Activated CD8-positive, alpha-beta memory T cell treated with anti-CD3 and anti-CD28 coated beads for 36 hours (primary cell): ENCODE measurements around the gene NGFR. TPM values are rescaled to one million over a fixed set of nuclear protein-coding genes. Genes with fewer than 3 reads are reported as not detected.

ENCODE experiments used
- CTCF ChIA-PET: fragments of 350-600 bp; sonication (Branson Sonifier 250); formaldehyde crosslinking; loops from one replicate; lab custom pipeline; 2021; ENCODE audit warnings: antibody characterized with exemption; lab: Charles Lee
- POLR2A ChIA-PET: fragments of 350-600 bp; sonication (Branson Sonifier 250); formaldehyde crosslinking; loops from one replicate; lab custom pipeline; 2021; ENCODE audit warnings: antibody characterized with exemption; lab: Charles Lee
- total RNA-seq, 2 experiments: library from RNA; stranded (reverse); gene quantifications; one replicate each; pipeline ENCODE4 v1.2.3, GENCODE V29; 2021

NGFR gene
- total RNA-seq, 2 experiments from 2014 or later: not detected

GRCh38 chr17:49510059-49510719 is 15.1 kb downstream of the NGFR start:
- ChIA-PET POLR2A (interaction anchor here (0.7 kb wide), 1 partner anchor 19 kb away, joined by 4 read pairs; no protein-coding TSS in a partner anchor), CTCF (interaction anchor here (0.6 to 1.8 kb wide), 2 partner anchors 14 to 195 kb away, joined by 3 to 8 read pairs; no protein-coding TSS in a partner anchor)

- ChIA-PET CTCF (interaction anchor here (0.6 kb wide), 1 partner anchor 196 kb away, joined by 3 read pairs; no protein-coding TSS in a partner anchor), POLR2A (interaction anchor here (0.7 kb wide), 1 partner anchor 19 kb away, joined by 4 read pairs; no protein-coding TSS in a partner anchor)
These were observed 15.6 kb downstream of the NGFR start for GRCh38 chr17:49510720-49511110.

- ChIA-PET CTCF (interaction anchor here (1.5 kb wide), 1 partner anchor 104 kb away, joined by 3 read pairs; no protein-coding TSS in a partner anchor), POLR2A (no interaction called here)
These were observed 16.7 kb downstream of the NGFR start for GRCh38 chr17:49511810-49512209.

GRCh38 chr17:49512296-49513043 is 17.4 kb downstream of the NGFR start:
- POLR2A ChIA-PET: no interaction called here
- CTCF ChIA-PET: interaction anchor here (1.5 kb wide), 1 partner anchor 105 kb away, joined by 3 read pairs; no protein-coding TSS in a partner anchor

- ChIA-PET POLR2A (no interaction called here), CTCF (no interaction called here)
These were observed 17.9 kb downstream of the NGFR start for GRCh38 chr17:49513044-49513395.

GRCh38 chr17:49513641-49514040 is 18.5 kb downstream of the NGFR start:
- ChIA-PET POLR2A (no interaction called here), CTCF (no interaction called here)

- POLR2A ChIA-PET: no interaction called here
- CTCF ChIA-PET: no interaction called here
These were observed 19.1 kb downstream of the NGFR start for GRCh38 chr17:49514071-49514721.

- ChIA-PET POLR2A (no interaction called here), CTCF (interaction anchor here (1.6 kb wide), 1 partner anchor 19 kb away, joined by 4 read pairs; the partner anchor contains the start of gene NGFR)
These were observed 20.2 kb downstream of the NGFR start for GRCh38 chr17:49515196-49515770.

- CTCF ChIA-PET: interaction anchor here (0.6 to 1.6 kb wide), 3 partner anchors 20 to 162 kb away, joined by 4 read pairs; partner anchors contain the start of gene NGFR
These were observed 21.1 kb downstream of the NGFR start for GRCh38 chr17:49516180-49516579.

GRCh38 chr17:49518346-49519078 is 23.4 kb downstream of the NGFR start:
- ChIA-PET CTCF (no interaction called here), POLR2A (no interaction called here)

More at GRCh38 chr17:49516180-49516579, 21.1 kb downstream of the NGFR start:
- POLR2A ChIA-PET: no interaction called here

GRCh38 chr17:49519781-49520180 is 24.7 kb downstream of the NGFR start:
- ChIA-PET POLR2A (no interaction called here), CTCF (interaction anchor here (1.4 kb wide), 1 partner anchor 51 kb away, joined by 3 read pairs; no protein-coding TSS in a partner anchor)

- POLR2A ChIA-PET: no interaction called here
- CTCF ChIA-PET: interaction anchor here (1.4 kb wide), 1 partner anchor 50 kb away, joined by 3 read pairs; no protein-coding TSS in a partner anchor
These were observed 25.4 kb downstream of the NGFR start for GRCh38 chr17:49520386-49521087.

GRCh38 chr17:49521088-49521450 is 26.0 kb downstream of the NGFR start:
- POLR2A ChIA-PET: no interaction called here
- CTCF ChIA-PET: no interaction called here

- ChIA-PET CTCF (interaction anchor here (1.3 kb wide), 1 partner anchor 25 kb away, joined by 4 read pairs; no protein-coding TSS in a partner anchor), POLR2A (no interaction called here)
These were observed 26.6 kb downstream of the NGFR start for GRCh38 chr17:49521471-49522356.

- POLR2A ChIA-PET: no interaction called here
- CTCF ChIA-PET: interaction anchor here (1.3 to 1.4 kb wide), 2 partner anchors 26 to 34 kb away, joined by 4 to 8 read pairs; no protein-coding TSS in a partner anchor
These were observed 27.3 kb downstream of the NGFR start for GRCh38 chr17:49522357-49522890.

- POLR2A ChIA-PET: no interaction called here
- CTCF ChIA-PET: interaction anchor here (0.5 to 1.4 kb wide), 2 partner anchors 33 to 208 kb away, joined by 3 to 8 read pairs; no protein-coding TSS in a partner anchor
These were observed 28.1 kb downstream of the NGFR start for GRCh38 chr17:49523196-49523595.
